ENCODE data around the gene CDC20B.
A peak's percentile ranks its signal among the peaks of the same experiment; 100 is the strongest.

Gene CDC20B

GRCh38 chr5:55149308-55149795 is 23.6 kb downstream of the CDC20B start:
- no peak for TF ChIP-seq CTCF (conservative IDR thresholded peaks at IDR 0.05; ENCODE audit: control insufficient read depth, insufficient read depth, low read depth, low read length)
- DNase-seq (ENCODE audit: low read depth) = peak; percentile 19
- no peak overlapping the region for H3K4me3 ChIP-seq (ENCODE audit: control insufficient read depth, low read depth, low read length)

- no peak overlapping the region for H3K4me3 ChIP-seq (ENCODE audit: control insufficient read depth, low read depth, low read length)
- DNase-seq (ENCODE audit: low read depth) = peak; percentile 81
- peak; percentile 99 for TF ChIP-seq CTCF (conservative IDR thresholded peaks at IDR 0.05; ENCODE audit: control insufficient read depth, insufficient read depth, low read depth, low read length)
Observed at GRCh38 chr5:55146543-55147151, 26.3 kb downstream of the CDC20B start.

- no peak for TF ChIP-seq CTCF (conservative IDR thresholded peaks at IDR 0.05; ENCODE audit: control insufficient read depth, insufficient read depth, low read depth, low read length)
- H3K4me3 ChIP-seq (ENCODE audit: control insufficient read depth, low read depth, low read length) = no peak overlapping the region
Observed at GRCh38 chr5:55146080-55146479, 26.9 kb downstream of the CDC20B start.

GRCh38 chr5:55143624-55144023 is 29.4 kb downstream of the CDC20B start:
- no peak for DNase-seq (ENCODE audit: low read depth)
- no peak overlapping the region for H3K4me3 ChIP-seq (ENCODE audit: control insufficient read depth, low read depth, low read length)
- TF ChIP-seq CTCF (conservative IDR thresholded peaks at IDR 0.05; ENCODE audit: control insufficient read depth, insufficient read depth, low read depth, low read length) = no peak

More at GRCh38 chr5:55146080-55146479, 26.9 kb downstream of the CDC20B start:
- DNase-seq (ENCODE audit: low read depth) = peak; percentile 4

- DNase-seq (ENCODE audit: low read depth) = no peak
- H3K4me3 ChIP-seq (ENCODE audit: control insufficient read depth, low read depth, low read length) = no peak overlapping the region
- TF ChIP-seq CTCF (conservative IDR thresholded peaks at IDR 0.05; ENCODE audit: control insufficient read depth, insufficient read depth, low read depth, low read length) = no peak
Observed at GRCh38 chr5:55141945-55142690, 30.9 kb downstream of the CDC20B start.

GRCh38 chr5:55140908-55141665 is 31.9 kb downstream of the CDC20B start:
- no peak overlapping the region for H3K4me3 ChIP-seq (ENCODE audit: control insufficient read depth, low read depth, low read length)
- no peak for TF ChIP-seq CTCF (conservative IDR thresholded peaks at IDR 0.05; ENCODE audit: control insufficient read depth, insufficient read depth, low read depth, low read length)
- no peak for DNase-seq (ENCODE audit: low read depth)
